Activated CD4-positive, alpha-beta T cell treated with anti-CD3 and anti-CD28 coated beads for 24 hours (primary cell): ENCODE data around the gene C20orf173.
"Not testable (repeated sequence)": the region's sequence is repeated elsewhere in the genome, so short reads cannot be mapped to it uniquely, and the experiment has no call there.

Source experiments
- DNase-seq, 2 donors: peaks; one replicate each; pipeline ENCODE4 v3.0.0-alpha.2; 2020; ENCODE audit warnings: low read depth in 2 of 2

The C20orf173 gene

DNA sequence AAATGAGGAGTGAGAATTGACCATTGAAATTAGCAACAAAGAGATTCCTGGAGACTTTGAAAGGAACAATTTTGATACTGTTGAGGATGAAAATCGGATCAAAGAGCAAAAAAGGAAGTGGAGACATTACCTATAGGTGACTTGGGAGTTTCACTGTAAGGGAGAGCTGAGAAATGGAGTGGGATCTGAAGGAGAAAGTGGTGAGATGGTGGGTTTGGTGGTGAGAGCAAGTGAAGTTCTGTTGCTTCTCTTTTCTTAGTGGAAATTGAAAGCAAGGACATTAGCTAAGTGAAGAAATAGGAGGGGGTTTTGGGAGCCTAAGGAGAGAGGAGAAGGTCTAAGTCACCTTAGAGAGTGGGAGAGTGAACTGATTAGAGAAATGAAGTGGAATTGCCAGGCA is 16.7 kb upstream of the C20orf173 start:
- DNase-seq, result no peak

DNA sequence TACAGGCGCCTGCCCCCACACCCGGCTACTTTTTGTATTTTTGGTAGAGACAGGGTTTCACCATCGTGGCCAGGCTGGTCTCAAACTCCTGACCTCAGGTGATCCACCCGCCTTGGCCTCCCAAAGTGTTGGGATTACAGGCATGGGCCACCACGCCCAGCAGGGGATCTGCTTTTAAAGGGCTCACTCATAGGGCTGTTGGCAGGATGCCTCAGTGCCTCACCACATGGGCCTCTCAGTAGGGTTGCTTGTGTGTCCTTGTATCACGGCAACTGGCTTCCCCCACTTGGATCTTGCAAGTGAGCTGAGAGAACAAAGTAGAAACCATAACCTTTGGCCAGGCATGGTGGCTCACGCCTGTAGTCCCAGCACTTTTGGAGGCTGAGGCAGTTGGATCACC is 15.5 kb upstream of the C20orf173 start:
- DNase-seq, result not testable (repeated sequence)

DNA sequence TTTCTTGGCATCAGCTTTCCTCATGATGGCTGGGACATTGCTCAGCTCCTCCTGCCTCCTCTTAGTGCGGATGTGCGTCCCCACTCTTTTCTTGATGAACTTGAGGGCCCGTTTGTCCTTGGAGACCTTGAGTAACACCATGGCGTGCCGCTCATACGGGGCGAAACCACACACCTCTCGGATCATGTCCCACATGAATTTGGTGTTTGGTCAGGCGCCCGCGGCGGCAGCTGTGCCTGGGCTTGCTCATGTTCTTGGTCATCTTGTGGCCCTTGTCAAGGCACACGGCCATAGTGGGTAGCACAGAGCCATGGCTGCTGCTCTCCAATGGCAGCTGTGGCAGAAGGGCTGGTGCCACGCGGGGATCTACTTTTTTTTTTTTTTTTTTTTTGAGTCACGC is 15.0 kb upstream of the C20orf173 start:
- DNase-seq, result no peak

DNA sequence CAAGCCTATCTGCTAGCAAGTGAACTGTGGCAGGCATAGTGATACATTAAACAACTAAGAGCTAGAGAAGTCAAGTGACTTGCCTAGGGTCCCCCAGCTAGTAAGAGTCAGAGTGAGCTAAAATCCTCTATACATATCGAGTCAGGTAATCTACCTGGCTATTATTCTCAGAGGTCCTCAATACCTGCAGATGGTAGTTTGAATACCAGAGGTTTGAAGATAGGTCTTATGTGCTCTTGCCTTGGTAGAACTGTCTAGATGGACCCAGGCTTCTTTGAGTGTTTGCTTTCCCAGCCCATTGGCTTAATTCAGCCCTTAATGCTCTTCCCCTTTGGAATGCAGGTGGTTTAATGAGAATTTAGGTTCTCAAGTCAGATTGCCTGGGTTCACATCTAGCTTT is 13.5 kb upstream of the C20orf173 start:
- no peak for DNase-seq

DNA sequence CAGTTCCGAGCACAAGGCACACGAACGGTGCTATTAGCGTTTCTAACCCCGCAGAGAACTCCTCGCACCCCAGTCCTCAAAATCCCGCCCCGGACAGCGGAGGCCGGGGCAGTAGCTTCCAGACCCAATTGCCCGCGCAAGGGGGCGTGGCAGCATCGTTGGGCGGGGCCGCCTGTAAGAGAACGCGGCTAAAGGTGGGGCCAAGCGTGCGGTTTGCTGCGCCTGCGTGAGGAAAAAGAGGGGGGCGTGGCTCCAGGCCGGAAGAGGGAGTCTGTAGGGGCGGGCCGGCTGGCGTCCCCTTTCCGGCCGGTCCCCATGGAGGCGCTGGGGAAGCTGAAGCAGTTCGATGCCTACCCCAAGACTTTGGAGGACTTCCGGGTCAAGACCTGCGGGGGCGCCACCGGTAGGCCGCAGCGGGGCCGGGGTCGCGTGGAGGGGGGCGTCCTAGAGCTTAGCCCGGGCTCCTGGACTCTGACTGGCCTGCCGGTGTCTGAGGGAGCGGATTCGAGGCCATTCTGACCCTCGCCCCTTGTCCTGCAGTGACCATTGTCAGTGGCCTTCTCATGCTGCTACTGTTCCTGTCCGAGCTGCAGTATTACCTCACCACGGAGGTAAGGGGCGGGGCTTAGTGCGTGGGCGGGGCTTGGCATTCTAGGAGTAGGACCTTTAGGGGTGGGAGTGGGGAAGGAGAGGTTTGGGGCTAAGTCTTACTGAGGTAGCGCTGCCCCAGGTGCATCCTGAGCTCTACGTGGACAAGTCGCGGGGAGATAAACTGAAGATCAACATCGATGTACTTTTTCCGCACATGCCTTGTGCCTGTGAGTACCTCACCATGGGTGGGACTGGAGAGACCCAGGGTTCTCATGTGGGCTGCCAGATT is 12.6 kb upstream of the C20orf173 start, which contains the start of gene ERGIC3:
Gene ERGIC3, plus strand, starts transcription at position 296 of the 880 bp plus-strand sequence. Its CDS starts 20 bp downstream, at position 316.
- peak; percentile 98 for DNase-seq

DNA sequence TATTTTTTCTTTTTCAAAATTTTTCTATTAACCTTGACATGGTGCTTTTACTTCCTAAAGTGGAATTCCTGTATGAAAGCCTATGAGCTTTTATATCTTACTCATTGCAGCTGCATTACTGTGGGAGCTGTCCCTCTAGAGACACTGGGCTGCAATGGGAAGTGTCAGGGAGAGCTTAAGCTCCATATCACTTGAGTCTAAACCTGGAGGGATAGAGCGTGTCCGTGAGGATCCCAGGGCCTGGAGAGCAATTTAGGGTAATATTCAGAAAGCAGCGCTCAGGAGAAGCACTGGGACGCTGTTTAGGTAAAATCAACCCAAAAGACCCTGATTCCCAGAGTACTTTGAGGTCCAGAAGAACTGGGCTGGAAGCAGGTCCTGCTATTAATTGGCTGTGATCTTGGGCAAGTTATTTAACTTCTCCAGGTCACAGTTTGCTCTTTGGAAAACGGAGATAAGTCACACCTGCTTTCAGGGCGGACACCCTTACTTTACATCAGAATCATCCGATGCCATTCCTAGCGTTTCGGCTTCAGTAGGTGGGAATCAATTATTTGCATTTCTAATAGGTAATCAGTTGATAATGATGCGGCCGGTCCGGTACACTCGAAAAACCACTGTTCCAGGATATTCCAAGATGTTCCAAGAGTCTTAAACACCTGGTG is 11.8 kb upstream of the C20orf173 start:
- DNase-seq, result no peak

DNA sequence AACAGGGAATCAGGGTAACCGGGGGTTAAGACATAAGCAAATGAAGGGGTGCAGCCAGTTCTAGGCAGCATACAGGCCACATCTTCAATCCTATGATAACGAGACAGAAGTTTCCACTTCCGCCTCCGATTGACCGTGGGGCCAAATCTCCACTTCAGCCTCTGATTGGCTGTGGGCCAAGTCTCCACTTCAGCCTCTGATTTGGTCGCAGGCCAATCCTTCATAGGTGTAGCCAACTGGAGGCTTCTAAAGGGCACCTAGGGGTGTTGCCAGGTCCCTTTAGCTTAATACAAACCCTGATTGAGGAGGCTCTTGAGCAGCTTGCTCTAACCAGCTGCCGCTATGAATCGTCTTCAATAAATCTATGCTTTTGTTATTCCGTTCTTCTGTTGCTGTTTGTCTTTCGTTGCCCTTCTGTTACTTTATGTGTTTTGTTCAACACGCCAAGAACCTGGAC is 10.3 kb upstream of the C20orf173 start:
- no peak for DNase-seq

DNA sequence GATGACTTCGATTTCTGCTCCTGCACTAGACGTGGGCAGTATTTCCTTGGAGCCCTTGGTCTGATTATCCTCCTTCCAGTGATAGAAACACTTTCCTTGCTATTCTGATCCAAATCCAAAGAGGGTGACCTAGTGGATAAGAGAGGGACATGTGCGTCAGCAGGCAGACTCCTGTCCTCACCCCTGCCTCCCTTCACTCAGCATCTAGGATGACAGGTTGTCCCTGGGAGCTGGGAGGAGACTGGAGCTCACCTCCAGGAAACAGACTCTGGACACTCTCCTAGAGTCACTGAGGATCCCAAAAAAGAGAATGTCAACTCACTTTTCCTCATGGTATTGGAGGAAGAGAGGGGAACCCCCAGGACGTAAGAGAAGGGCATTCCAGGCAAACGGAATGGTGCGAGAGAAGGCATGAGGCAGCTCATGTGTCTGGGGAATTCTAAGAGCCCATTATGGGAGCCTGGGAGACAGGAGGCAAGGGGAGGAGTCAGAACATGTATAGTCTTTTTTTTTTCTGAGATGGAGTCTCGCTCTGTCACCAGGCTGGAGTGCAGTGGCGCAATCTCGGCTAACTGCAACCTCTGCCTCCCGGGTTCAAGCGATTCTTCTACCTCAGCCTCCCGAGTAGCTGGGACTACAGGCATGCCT is 2.2 kb downstream of the C20orf173 start:
- DNase-seq, result no peak

DNA sequence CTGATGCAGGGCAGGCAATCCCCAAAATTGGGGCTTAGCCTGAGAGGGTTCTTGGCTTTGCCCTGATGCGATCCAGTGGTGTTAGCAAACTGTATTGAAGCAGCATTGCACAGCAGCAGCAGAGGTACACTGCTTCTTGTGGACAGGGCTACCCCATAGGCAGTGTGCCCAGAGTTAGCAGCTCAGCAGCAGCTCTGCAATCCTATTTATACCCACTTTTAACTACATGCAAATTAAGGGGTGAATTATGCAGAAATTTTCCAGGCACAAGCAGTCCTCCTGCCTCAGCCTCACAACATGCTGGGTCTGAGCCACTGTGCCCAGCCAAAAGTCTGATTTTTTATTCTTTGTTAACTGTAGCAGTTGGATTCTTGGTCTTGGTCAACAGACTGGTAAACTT is 3.8 kb downstream of the C20orf173 start:
- no peak for DNase-seq

DNA sequence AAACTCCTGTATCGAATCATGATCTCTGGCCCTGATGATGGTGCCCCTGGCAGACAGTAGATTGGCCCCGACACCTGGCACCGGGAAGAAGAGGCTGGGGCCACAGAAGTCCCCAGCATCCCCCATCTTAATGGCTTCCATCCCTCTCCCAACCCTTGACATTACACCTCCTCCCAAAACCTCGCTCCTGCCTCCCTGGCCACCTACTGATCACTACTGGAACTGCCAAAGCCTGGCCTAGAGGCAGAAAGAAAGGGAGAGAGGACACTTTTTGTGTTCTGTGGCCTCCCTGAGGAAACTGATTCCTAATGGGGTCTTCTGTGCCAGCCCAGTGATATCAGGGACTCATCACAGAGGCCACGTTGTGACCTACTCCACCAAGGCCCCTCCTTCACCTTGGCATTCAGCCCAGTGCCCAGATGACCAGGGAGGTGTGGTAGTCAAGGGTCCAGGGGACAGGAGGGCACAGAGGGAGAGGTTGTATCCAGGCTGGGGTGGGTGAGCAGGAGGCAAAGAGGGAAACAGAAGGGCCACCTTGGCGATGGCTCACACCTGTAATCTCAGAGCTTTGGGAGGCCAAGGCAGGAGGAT is 6.1 kb downstream of the C20orf173 start:
- peak in 1 of 2 donors; percentile 15 for DNase-seq

DNA sequence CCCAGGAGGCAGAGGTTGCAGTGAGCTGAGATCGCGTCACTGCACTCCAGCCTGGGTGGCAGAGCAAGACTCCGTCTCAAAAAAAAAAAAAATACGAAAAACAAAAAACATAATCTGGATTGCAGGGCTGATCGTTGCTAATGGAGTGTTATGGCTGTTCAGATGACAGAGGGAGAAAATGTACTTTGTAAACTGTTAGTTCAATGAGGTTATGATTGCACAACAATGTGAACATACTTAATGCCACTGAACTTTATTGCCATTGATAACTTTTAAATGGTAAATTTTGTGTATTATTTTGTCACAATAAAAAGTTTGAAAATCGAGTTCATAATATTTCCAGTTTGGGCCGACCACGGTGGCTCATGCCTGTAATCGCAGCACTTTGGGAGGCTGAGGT is 10.5 kb downstream of the C20orf173 start:
- no peak for DNase-seq

DNA sequence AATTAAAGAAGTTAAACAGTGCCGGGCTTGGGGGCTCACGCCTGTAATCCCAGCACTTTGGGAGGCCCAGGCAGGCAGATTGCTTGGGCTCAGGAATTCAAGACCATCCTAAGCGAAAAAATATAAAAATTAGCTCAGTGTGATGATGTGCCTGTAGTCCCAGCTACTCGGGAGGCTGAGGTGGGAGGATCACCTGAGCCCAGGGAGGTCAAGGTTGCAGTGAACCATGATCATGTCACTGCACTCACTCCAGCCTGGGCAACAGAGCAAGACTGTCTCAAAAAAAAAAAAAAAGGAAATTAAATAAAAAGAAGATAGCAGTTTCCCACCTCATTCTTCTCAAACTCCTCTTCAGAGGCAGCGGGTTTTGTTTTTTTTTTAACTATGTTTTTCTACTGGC is 11.7 kb downstream of the C20orf173 start:
- not testable (repeated sequence) for DNase-seq

DNA sequence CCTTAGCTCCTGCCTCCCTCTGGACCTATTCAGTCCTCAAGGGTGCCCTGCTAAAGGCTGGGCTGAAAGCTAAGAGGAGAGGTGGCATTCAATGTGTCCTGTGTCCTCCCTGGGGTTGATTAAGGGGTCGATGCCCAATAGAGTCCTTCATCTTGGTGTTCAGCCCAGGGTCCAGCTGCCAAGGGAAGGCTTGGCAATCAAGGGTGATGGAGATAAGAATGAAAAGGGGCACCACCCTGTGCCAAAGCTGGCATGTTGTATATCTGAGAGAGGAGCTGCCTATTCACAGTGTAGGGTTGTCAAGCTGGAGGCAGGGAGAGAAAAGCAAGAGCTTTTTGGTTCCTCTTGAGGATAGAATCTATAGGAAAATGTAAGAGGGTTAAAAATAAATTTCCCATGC is 12.3 kb downstream of the C20orf173 start:
- no peak for DNase-seq

DNA sequence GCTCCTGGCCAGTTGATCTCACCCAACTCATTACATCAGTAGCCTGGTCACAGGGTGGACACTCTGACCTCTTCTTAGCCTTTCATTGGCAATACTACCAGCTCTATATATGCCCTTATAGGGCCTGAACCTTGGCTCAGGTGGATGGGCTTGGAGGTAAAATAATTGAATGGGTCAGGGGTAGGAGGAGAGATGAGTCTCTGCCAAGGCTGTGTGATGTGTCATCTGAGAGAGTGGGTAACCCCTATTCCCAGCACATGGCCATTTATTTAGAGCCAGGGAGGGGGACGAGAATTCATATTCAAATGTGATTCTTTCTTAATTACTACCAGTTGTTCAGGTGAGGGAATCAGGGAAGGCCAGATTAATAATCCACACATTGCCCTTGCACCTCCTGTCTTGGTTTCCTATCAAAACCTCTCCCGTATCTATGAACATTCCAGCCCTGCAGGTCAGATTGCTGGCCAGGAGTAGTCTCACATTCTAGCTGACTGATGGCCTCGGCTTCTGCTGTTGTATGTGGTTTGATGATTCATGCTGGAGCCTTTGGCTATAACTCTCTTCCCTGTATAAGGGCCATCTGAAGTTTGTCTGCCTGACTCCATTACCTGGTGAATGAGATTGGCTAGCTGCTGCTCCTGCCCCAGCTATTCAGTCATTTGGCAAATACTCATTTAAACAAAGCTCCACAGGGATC is 13.4 kb downstream of the C20orf173 start:
- DNase-seq, result no peak

DNA sequence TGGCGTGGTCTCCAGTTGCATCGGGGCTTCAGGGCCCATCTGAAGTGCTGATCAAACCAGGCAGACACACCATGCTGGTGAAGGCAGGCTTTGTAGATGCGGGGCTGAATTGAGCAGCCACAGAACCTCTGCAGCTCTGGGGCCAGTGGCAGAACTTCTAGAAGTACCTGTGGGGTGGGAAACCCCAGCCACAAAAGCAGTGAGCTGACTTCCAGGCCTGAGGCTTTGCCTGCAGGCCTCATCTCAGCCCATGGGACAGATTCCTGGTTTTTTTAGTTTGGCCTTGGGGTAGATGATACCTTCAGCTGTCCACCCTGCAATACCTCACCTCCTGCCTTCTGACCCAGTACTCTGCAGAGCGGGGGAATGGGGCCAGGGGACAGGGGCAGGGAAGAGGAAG is 14.1 kb downstream of the C20orf173 start:
- no peak for DNase-seq

DNA sequence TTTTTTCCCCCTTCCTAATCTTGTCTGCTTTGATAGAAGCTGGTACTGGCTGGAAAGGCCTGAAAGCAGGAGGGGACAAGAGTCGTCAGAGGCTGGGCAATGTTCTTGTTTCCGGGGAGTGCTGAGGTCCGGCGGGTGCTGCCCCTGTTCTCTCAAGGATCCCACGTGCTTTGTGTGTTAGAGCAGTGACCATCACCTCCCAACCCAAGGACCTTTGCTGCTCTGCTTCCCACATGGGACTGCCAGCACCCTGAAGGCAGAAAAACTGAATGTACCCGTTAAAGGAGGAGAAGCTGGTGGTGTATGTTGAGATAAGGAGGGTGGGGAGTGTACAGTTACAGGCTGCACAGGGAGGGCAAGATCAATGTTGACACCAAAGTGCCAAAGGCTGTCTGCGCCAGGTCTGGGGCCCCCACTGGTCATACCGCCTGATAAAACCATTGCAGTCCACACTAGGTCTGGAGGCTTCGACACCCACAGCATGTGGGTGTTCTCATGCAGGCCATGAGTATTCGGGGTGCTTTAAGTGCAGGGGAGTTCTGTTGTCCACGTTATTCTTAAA is 15.0 kb downstream of the C20orf173 start:
- no peak for DNase-seq

DNA sequence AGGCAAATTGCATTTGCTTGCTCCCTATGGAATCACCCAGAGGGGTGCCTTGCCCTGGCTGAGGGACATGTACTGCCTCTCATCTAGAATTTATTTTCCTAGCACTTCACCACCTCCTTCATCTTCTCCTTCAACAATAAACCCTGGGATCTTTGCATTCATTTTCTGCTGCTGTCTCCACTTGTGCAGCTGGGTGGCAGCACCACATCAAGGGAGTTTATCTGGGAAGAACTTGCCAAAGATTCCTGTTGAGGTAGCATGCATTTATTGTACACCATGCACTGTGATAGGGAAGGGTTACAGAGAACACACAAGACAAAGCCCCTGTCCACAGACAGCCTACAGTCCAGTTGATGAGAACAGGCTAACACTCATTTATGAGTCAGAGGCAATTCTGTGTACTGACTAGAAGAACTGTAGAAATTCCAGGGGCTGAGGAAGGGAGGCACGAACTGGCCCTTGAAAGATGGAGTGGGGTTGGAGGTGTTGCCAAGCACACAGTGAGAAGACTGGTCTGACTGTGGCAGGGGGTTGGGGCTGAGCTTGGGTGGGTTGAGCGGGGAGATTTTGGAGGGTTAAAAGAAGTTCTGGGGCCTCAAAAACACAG is 17.5 kb downstream of the C20orf173 start:
- no peak for DNase-seq

DNA sequence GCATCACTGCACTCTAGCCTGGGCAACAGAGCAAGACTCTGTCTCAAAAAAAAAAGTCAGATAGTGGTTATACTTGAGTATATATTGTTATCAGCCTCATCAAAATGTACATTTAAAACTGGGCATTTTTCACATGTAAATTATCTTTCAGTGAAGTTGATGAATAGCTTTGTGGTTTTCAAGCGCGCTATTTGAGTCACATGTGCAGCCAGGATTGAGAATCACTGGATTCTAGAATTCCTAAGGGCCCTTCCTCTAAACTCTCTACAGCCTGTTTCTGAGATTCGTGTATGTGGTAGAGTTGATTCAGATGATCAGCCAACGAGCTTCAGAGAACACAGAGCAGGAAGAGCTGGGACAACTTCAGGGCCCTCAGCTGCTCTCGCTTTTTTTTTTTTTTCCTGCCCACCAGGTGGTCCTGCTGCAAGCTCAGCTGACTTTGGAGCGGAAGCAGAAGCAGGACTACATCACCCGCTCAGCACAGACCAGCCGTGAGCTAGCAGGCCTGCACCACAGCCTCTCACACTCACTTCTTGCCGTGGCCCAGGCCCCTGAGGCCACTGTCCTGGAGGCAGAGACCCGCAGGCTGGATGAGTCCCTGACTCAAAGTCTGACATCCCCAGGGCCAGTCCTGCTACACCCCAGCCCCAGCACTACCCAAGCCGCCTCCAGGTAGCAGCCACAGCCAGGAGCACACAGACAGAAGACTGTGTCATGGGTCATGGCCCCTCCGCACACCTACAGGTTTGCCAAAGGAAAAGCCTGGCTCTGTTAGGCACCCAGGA is 18.3 kb downstream of the C20orf173 start:
- no peak for DNase-seq

DNA sequence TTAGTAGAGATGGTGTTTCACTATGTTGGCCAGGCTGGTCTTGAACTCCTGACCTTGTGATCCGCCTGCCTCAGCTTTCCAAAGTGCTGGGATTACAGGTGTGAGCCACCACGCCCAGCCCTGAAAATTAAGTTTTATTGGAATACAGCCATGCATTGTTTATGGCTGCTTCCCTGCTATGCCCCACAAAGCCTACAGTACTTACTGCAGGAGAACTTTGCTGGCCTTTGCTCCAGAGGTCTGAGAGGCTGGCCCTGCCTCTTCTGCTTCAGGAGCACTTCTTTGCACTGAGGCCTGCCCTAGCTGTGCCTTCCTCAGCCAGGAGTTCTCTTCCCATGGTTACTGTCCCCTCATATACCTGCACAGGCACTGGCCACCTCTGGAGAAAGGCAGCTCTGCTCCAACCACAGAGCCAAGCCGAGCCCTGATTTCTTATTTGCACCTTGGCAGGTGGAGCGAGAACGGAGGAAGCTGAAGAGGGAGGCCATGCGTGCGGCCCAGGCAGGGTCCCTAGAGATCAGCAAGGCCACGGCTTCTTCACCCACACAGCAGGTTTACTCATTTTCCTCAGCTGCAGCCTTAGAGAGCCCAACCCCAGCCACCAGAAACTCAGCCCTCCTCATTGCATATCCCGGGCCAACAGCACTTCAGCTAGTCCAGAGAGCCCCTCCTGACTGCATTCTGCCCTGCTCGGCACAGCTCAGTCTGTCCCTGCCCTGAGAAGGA is 20.8 kb downstream of the C20orf173 start:
- no peak for DNase-seq
